Mammary epithelial cell (primary cell): ENCODE data around the gene MARCHF10.

Source experiments
- EZH2 ChIP-seq: IDR thresholded peaks from 2 replicates; pipeline ENCODE4 v1.6.1; 2012; ENCODE audit warnings: low read length, inconsistent platforms, borderline replicate concordance
- TF ChIP-seq, protein P1 (sequence below), 2 donors: IDR thresholded peaks in 1 of 2; conservative IDR thresholded peaks in 1 of 2; 2 replicates each; pipeline ENCODE4 v1.5.1; 2011 to 2012; ENCODE audit warnings: inconsistent platforms in 2 of 2, low read length in 2 of 2, mild to moderate bottlenecking in 2 of 2, control low read depth in 1 of 2, low read depth in 1 of 2; ENCODE audit not compliant: insufficient read depth in 1 of 2; ENCODE audit errors: extremely low read depth in 1 of 2

GRCh38 chr17:62802561-62803205 lies 5.4 kb downstream of the MARCHF10 start:
- TF ChIP-seq, protein P1, sequence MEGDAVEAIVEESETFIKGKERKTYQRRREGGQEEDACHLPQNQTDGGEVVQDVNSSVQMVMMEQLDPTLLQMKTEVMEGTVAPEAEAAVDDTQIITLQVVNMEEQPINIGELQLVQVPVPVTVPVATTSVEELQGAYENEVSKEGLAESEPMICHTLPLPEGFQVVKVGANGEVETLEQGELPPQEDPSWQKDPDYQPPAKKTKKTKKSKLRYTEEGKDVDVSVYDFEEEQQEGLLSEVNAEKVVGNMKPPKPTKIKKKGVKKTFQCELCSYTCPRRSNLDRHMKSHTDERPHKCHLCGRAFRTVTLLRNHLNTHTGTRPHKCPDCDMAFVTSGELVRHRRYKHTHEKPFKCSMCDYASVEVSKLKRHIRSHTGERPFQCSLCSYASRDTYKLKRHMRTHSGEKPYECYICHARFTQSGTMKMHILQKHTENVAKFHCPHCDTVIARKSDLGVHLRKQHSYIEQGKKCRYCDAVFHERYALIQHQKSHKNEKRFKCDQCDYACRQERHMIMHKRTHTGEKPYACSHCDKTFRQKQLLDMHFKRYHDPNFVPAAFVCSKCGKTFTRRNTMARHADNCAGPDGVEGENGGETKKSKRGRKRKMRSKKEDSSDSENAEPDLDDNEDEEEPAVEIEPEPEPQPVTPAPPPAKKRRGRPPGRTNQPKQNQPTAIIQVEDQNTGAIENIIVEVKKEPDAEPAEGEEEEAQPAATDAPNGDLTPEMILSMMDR (conservative IDR thresholded peaks at IDR 0.05 in 1 of 2, IDR thresholded peaks at IDR 0.05 in 1 of 2; ENCODE audit: extremely low read depth in 1 of 2, insufficient read depth in 1 of 2, low read depth in 1 of 2, low read length in 2 of 2), result no peak
- TF ChIP-seq EZH2, result no peak
